OCI-LY7 (cell line): ENCODE data around the gene SDR39U1.

Experiments
- EZH2phosphoT487 ChIP-seq: fragments of 200-600 bp; sonication (generic); IDR thresholded peaks from 2 replicates; pipeline ENCODE4 v1.6.1; 2018; ENCODE audit warnings: low read depth, borderline replicate concordance, mild to moderate bottlenecking, mixed run types, antibody characterized with exemption, low read length, moderate library complexity, mixed read lengths
- TF ChIP-seq, protein P1 (sequence below): fragments of 200-600 bp; sonication (generic); conservative IDR thresholded peaks from 2 replicates; pipeline ENCODE4 v1.5.1; 2014; ENCODE audit warnings: mild to moderate bottlenecking, antibody characterized with exemption, low read length, moderate library complexity, mixed read lengths

DNA sequence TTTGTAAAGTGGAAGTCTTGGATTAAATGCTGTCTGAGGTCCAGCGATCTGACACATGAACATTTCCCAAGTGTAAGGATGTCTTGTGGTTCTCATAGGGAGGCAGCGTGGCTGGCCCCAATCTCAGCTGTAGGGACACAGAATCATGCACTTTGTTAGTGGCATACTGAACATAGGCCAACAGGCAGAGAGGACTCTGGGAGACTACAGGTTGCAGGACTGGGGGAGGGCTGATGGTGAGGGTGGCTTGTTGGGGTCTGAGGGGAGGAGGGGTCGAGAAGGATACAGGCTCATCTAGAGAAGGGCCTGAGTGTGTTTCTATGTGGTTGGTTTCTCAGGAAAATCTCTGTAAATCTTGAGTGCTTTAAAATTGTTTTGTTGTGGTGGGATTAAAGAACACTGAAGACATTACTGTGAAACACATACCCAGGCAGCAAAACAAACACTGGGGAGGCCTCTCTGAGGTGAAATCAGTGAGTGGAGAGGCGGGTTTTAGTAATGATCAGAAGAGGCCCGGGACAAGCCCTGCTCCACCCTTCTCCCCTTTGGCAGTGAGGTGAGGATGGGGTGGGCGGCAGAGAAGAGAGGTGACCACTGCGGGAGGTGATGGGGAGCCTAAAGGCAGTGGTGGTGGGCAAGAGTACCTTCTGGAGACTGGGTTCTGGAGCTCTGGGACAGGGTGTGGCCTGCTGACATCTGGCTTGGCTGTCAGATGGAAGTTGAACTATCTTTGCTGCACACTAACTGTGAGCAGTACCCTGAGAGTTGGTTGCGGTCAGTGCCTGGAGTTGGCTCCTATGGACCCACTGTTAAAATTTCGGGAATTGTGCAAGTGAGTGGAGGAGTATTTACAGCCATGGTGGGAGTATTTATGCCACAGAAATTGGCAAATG, 40.5 kb downstream of the SDR39U1 start:
- TF ChIP-seq, protein P1, sequence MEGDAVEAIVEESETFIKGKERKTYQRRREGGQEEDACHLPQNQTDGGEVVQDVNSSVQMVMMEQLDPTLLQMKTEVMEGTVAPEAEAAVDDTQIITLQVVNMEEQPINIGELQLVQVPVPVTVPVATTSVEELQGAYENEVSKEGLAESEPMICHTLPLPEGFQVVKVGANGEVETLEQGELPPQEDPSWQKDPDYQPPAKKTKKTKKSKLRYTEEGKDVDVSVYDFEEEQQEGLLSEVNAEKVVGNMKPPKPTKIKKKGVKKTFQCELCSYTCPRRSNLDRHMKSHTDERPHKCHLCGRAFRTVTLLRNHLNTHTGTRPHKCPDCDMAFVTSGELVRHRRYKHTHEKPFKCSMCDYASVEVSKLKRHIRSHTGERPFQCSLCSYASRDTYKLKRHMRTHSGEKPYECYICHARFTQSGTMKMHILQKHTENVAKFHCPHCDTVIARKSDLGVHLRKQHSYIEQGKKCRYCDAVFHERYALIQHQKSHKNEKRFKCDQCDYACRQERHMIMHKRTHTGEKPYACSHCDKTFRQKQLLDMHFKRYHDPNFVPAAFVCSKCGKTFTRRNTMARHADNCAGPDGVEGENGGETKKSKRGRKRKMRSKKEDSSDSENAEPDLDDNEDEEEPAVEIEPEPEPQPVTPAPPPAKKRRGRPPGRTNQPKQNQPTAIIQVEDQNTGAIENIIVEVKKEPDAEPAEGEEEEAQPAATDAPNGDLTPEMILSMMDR, result no peak
- no peak for TF ChIP-seq EZH2phosphoT487
